Ascending aorta (tissue), 2 donors: ENCODE measurements around the gene ADGRL3. TPM values are rescaled to one million over a fixed set of nuclear protein-coding genes. Genes with fewer than 3 reads are reported as not detected.

ENCODE experiments used
- DNase-seq, 2 donors: peaks; one replicate each; pipeline ENCODE4 v3.0.0-alpha.2; 2019; ENCODE audit warnings: low spot score in 2 of 2
- H3K27ac ChIP-seq, 2 donors: fragments of 200-600 bp; sonication (generic); one replicate each; pipeline ENCODE4 v1.5.1; 2016 to 2017; ENCODE audit warnings: mild to moderate bottlenecking in 1 of 2
- H3K27me3 ChIP-seq: fragments of 200-600 bp; sonication (generic); one replicate; pipeline ENCODE4 v1.5.1; 2017
- H3K36me3 ChIP-seq, 2 donors: fragments of 200-600 bp; sonication (generic); one replicate each; pipeline ENCODE4 v1.5.1; 2016
- H3K4me1 ChIP-seq, 2 donors: fragments of 200-600 bp; sonication (generic); one replicate each; pipeline ENCODE4 v1.5.1; 2016 to 2017; ENCODE audit warnings: mild to moderate bottlenecking in 1 of 2
- H3K4me3 ChIP-seq, 2 donors: fragments of 200-600 bp; sonication (generic); one replicate each; pipeline ENCODE4 v1.5.1; 2016 to 2017; ENCODE audit warnings: mild to moderate bottlenecking in 1 of 2
- H3K9me3 ChIP-seq, 2 donors: fragments of 200-600 bp; sonication (generic); one replicate each; pipeline ENCODE4 v1.5.1; 2016
- CTCF ChIP-seq, 3 experiments: fragments of 200-600 bp in 2 of 3; fragments of 450-650 bp in 1 of 3; sonication (generic) in 2 of 3; IDR thresholded peaks; one replicate each; pipeline ENCODE4 v1.5.1; 2016 to 2019; ENCODE audit warnings: antibody characterized with exemption in 3 of 3, mild to moderate bottlenecking in 1 of 3, moderate library complexity in 1 of 3
- intact Hi-C: fragments of 100-400 bp; cut with DNase I; formaldehyde crosslinking; loops from one replicate; pipeline ENCODE4 v1.15.1; 2023
- total RNA-seq: library from RNA; depleted of rRNA; stranded (reverse); fragments of >200 nt; gene quantifications from one replicate; pipeline ENCODE4 v1.1.0, GENCODE V29; 2016

Gene ADGRL3
- total RNA-seq, 1 donor from 2014 or later, result 22.2 TPM

- no peaks in the 10 kb centered on the region for H3K9me3 ChIP-seq
- intact Hi-C loops, result no loop called here
Observed at GRCh38 chr4:61193863-61194262, 6.3 kb upstream of the ADGRL3 start.

GRCh38 chr4:61194571-61194970, 5.6 kb upstream of the ADGRL3 start:
- intact Hi-C loops, result no loop called here
- H3K36me3 ChIP-seq, result no peaks in the 10 kb centered on the region
- no peak overlapping the region for H3K4me3 ChIP-seq
- DNase-seq, result no peak
- H3K9me3 ChIP-seq, result no peaks in the 10 kb centered on the region
- no peaks in the 10 kb centered on the region for H3K27me3 ChIP-seq
- H3K27ac ChIP-seq, result no peak overlapping the region
- no peaks in the 10 kb centered on the region for H3K4me1 ChIP-seq
- no peak for TF ChIP-seq CTCF (IDR thresholded peaks at IDR 0.05)

More at GRCh38 chr4:61193863-61194262, 6.3 kb upstream of the ADGRL3 start:
- Histone ChIP-seq H3K4me1 (no peaks in the 10 kb centered on the region), H3K27me3 (no peaks in the 10 kb centered on the region), H3K27ac (no peak overlapping the region), H3K36me3 (no peaks in the 10 kb centered on the region), H3K4me3 (no peak overlapping the region)
- no peak for DNase-seq
- no peak for TF ChIP-seq CTCF (IDR thresholded peaks at IDR 0.05)

DNA sequence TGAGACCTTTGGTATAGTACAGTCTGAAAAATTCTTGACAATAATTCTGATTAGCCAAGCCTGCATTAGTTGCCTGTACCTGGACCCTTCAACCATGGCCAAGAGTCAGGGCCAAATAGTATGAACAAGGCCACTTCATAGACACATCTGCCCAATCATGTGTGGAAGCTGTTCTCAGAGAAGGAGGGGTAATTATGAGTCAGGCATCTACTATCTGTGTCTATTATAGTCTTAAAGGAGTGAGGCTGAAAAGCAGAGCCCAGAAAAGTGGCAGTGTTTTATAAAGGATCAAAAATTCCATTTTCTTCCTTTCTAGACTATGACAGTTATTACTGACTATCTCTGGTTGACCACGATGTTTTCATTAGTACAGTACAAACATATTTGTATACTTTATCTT, 5.0 kb upstream of the ADGRL3 start:
- no peak for DNase-seq
- Histone ChIP-seq H3K4me3 (no peak overlapping the region), H3K27ac (no peak overlapping the region), H3K9me3 (no peaks in the 10 kb centered on the region), H3K4me1 (no peaks in the 10 kb centered on the region), H3K27me3 (no peaks in the 10 kb centered on the region), H3K36me3 (no peaks in the 10 kb centered on the region)
- no peak for TF ChIP-seq CTCF (IDR thresholded peaks at IDR 0.05)
- intact Hi-C loops, result no loop called here

GRCh38 chr4:61198686-61199085, 1.4 kb upstream of the ADGRL3 start:
- H3K9me3 ChIP-seq, result no peaks in the 10 kb centered on the region
- no peaks in the 10 kb centered on the region for H3K27me3 ChIP-seq
- H3K27ac ChIP-seq, result no peak overlapping the region
- no peaks in the 10 kb centered on the region for H3K4me1 ChIP-seq
- no peak for DNase-seq
- H3K4me3 ChIP-seq, result no peak overlapping the region
- H3K36me3 ChIP-seq, result no peaks in the 10 kb centered on the region
- no peak for TF ChIP-seq CTCF (IDR thresholded peaks at IDR 0.05)
- intact Hi-C loops, result no loop called here

- no peaks in the 10 kb centered on the region for H3K4me1 ChIP-seq
- DNase-seq, result no peak
- H3K27ac ChIP-seq, result peak overlapping the region; percentile 68 to 72
- intact Hi-C loops, result loop anchor here (5.0 kb wide), 2 partner anchors 77 to 312 kb away; no protein-coding TSS in a partner anchor
- no peaks in the 10 kb centered on the region for H3K9me3 ChIP-seq
- H3K27me3 ChIP-seq, result no peaks in the 10 kb centered on the region
- no peak for TF ChIP-seq CTCF (IDR thresholded peaks at IDR 0.05)
- peak overlapping the region; percentile 83 to 88 for H3K4me3 ChIP-seq
- no peaks in the 10 kb centered on the region for H3K36me3 ChIP-seq
Observed at GRCh38 chr4:61199873-61200186, 296 bp upstream of the ADGRL3 start.

- Histone ChIP-seq H3K9me3 (no peaks in the 10 kb centered on the region), H3K27me3 (no peaks in the 10 kb centered on the region), H3K27ac (peak overlapping the region; percentile 68 to 72), H3K4me1 (no peaks in the 10 kb centered on the region), H3K36me3 (no peaks in the 10 kb centered on the region), H3K4me3 (peak overlapping the region; percentile 83 to 88)
- no peak for TF ChIP-seq CTCF (IDR thresholded peaks at IDR 0.05)
- intact Hi-C loops, result loop anchor here (5.0 kb wide), 2 partner anchors 76 to 311 kb away; no protein-coding TSS in a partner anchor
- no peak for DNase-seq
Observed at GRCh38 chr4:61200916-61201526, 895 bp downstream of the ADGRL3 start.
